ENCODE data around the gene ATP6V0A4.
"Not testable (repeated sequence)": the region's sequence is repeated elsewhere in the genome, so short reads cannot be mapped to it uniquely, and the experiment has no call there.

ATP6V0A4 gene

GRCh38 chr7:138797715-138798320 is at the start of gene ATP6V0A4, which contains the start of gene TMEM213:
Gene ATP6V0A4, minus strand, starts transcription at chr7:138798196. Its CDS starts 26,949 bp downstream, at chr7:138771247.
Gene TMEM213, plus strand, starts transcription at chr7:138797994. Its CDS starts 111 bp downstream, at chr7:138798105.
- peak; percentile 51 for DNase-seq (ENCODE audit: low read depth, low spot score)

GRCh38 chr7:138845711-138846110 is 47.7 kb upstream of the ATP6V0A4 start:
- DNase-seq (ENCODE audit: low read depth, low spot score) = no peak

GRCh38 chr7:138843632-138844580 is 45.9 kb upstream of the ATP6V0A4 start:
- DNase-seq (ENCODE audit: low read depth, low spot score) = peak; percentile 50

- DNase-seq (ENCODE audit: low read depth, low spot score) = peak; percentile 79
These were observed 44.1 kb upstream of the ATP6V0A4 start for GRCh38 chr7:138842111-138842510.

GRCh38 chr7:138838166-138838565 is 40.2 kb upstream of the ATP6V0A4 start:
- DNase-seq (ENCODE audit: low read depth, low spot score) = peak; percentile 14

- no peak for DNase-seq (ENCODE audit: low read depth, low spot score)
These were observed 39.6 kb upstream of the ATP6V0A4 start for GRCh38 chr7:138837627-138838026.

- DNase-seq (ENCODE audit: low read depth, low spot score) = no peak
These were observed 37.1 kb upstream of the ATP6V0A4 start for GRCh38 chr7:138835087-138835486.

- no peak for DNase-seq (ENCODE audit: low read depth, low spot score)
These were observed 36.6 kb upstream of the ATP6V0A4 start for GRCh38 chr7:138834583-138834982.

GRCh38 chr7:138833596-138833995 is 35.6 kb upstream of the ATP6V0A4 start:
- no peak for DNase-seq (ENCODE audit: low read depth, low spot score)

- no peak for DNase-seq (ENCODE audit: low read depth, low spot score)
These were observed 35.0 kb upstream of the ATP6V0A4 start for GRCh38 chr7:138832966-138833365.

GRCh38 chr7:138829335-138829734 is 31.3 kb upstream of the ATP6V0A4 start:
- no peak for DNase-seq (ENCODE audit: low read depth, low spot score)

- DNase-seq (ENCODE audit: low read depth, low spot score) = no peak
These were observed 30.3 kb upstream of the ATP6V0A4 start for GRCh38 chr7:138828302-138828701.

GRCh38 chr7:138825049-138825721 is 27.2 kb upstream of the ATP6V0A4 start:
- no peak for DNase-seq (ENCODE audit: low read depth, low spot score)

- no peak for DNase-seq (ENCODE audit: low read depth, low spot score)
These were observed 25.0 kb upstream of the ATP6V0A4 start for GRCh38 chr7:138822867-138823535.

GRCh38 chr7:138821912-138822311 is 23.9 kb upstream of the ATP6V0A4 start:
- no peak for DNase-seq (ENCODE audit: low read depth, low spot score)

- no peak for DNase-seq (ENCODE audit: low read depth, low spot score)
These were observed 21.6 kb upstream of the ATP6V0A4 start for GRCh38 chr7:138819625-138820024.

- DNase-seq (ENCODE audit: low read depth, low spot score) = no peak
These were observed 18.7 kb upstream of the ATP6V0A4 start for GRCh38 chr7:138816650-138817049.

- no peak for DNase-seq (ENCODE audit: low read depth, low spot score)
These were observed 16.9 kb upstream of the ATP6V0A4 start for GRCh38 chr7:138814816-138815332.

GRCh38 chr7:138813945-138814344 is 15.9 kb upstream of the ATP6V0A4 start:
- no peak for DNase-seq (ENCODE audit: low read depth, low spot score)

GRCh38 chr7:138811327-138811726 is 13.3 kb upstream of the ATP6V0A4 start:
- DNase-seq (ENCODE audit: low read depth, low spot score) = not testable (repeated sequence)

GRCh38 chr7:138809346-138809745 is 11.3 kb upstream of the ATP6V0A4 start:
- no peak for DNase-seq (ENCODE audit: low read depth, low spot score)
